ENCODE data around the gene SECTM1. TPM values are rescaled to one million over a fixed set of nuclear protein-coding genes. Genes with fewer than 3 reads are reported as not detected.

SECTM1 gene
- total and polyA plus RNA-seq, 9 of the 15 experiments (the other 6 are each of a cell fraction or from before 2014, with no cell fraction given): 0.11 to 0.46 (median 0.18) TPM; not detected in 6

DNA sequence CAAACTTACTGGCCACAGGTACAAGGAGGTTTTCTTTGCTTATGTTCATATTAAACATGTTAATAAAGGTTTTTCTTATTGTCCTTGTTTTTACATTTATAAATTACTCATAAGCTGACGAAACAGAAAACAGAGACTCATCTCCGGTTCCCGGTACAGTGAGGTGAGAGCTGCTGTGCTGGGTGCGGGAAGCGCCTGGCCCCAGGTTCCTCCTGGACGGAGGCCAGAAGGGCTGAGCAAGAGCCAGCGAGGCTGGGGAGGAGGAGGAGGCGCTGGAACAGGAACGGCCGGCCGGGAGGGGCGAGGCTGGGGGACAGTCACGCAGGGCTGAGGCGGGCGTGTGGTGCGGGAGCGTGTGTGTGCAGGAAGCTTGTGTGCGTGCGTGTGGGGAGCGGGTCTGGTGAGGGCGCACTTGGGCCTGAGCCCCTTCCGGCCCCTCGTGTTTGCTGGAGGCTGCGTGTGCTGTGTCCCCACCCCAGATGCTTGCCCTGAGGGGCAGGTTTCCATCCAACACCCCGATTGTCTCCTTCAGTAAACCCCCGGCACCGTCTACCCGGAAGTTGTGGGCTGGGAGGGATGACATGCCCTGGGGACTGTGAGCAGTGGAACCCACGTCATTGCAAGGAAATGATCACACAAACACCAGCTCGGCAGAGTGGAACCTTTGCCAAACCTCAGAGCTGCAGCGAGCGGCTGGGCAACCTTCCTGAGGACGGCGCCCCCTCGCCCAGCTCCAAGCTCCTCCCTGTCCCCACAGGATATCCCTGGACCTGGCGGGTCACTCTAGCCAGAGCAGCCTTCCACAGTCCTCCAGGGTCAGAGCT lies 35.6 kb downstream of the SECTM1 start (continued):
- TF ChIP-seq CEBPZ (IDR thresholded peaks at IDR 0.05; ENCODE audit: borderline replicate concordance, low read depth, low read length) (no peak), NR2C2 (CRISPR knock-in tag; IDR thresholded peaks at IDR 0.05) (no peak; the same call in 1 of the 2 replicates), NR2C2 (tag; IDR thresholded peaks at IDR 0.05) (peak; percentile 73), ZNF707 (CRISPR knock-in tag; conservative IDR thresholded peaks at IDR 0.05) (no peak), SAFB2 (IDR thresholded peaks at IDR 0.05; ENCODE audit: borderline replicate concordance, low read depth, low read length, severe bottlenecking) (no peak), ZNF212 (CRISPR knock-in tag; IDR thresholded peaks at IDR 0.05) (no peak), ILF3 (IDR thresholded peaks at IDR 0.05; ENCODE audit: borderline replicate concordance) (no peak), NCOR1 (IDR thresholded peaks at IDR 0.05) (no peak), ZNF79 (CRISPR knock-in tag; IDR thresholded peaks at IDR 0.05; ENCODE audit: low read depth) (no peak), RBM34 (IDR thresholded peaks at IDR 0.05; ENCODE audit: borderline replicate concordance, insufficient read depth, low read length) (no peak), HMGXB4 (CRISPR knock-in tag; IDR thresholded peaks at IDR 0.05) (no peak), TBL1XR1 (IDR thresholded peaks at IDR 0.05; ENCODE audit: low read length in 2 of 2) (no peak), HNRNPH1 (optimal IDR thresholded peaks at IDR 0.05; ENCODE audit: low read depth, low read length) (no peak), ZNF431 (CRISPR knock-in tag; IDR thresholded peaks at IDR 0.05) (no peak), HNRNPLL (IDR thresholded peaks at IDR 0.05; ENCODE audit: low read depth, low read length, poor library complexity, severe bottlenecking) (no peak), SREBF2 (CRISPR knock-in tag; IDR thresholded peaks at IDR 0.05) (no peak), ZKSCAN8 (CRISPR knock-in tag; IDR thresholded peaks at IDR 0.05) (no peak), BHLHE40 (IDR thresholded peaks at IDR 0.05; ENCODE audit: low read length) (peak; percentile 55; the same call in 1 of the 2 replicates)
- TF ChIP-seq, protein P1, sequence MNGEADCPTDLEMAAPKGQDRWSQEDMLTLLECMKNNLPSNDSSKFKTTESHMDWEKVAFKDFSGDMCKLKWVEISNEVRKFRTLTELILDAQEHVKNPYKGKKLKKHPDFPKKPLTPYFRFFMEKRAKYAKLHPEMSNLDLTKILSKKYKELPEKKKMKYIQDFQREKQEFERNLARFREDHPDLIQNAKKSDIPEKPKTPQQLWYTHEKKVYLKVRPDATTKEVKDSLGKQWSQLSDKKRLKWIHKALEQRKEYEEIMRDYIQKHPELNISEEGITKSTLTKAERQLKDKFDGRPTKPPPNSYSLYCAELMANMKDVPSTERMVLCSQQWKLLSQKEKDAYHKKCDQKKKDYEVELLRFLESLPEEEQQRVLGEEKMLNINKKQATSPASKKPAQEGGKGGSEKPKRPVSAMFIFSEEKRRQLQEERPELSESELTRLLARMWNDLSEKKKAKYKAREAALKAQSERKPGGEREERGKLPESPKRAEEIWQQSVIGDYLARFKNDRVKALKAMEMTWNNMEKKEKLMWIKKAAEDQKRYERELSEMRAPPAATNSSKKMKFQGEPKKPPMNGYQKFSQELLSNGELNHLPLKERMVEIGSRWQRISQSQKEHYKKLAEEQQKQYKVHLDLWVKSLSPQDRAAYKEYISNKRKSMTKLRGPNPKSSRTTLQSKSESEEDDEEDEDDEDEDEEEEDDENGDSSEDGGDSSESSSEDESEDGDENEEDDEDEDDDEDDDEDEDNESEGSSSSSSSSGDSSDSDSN (IDR thresholded peaks at IDR 0.05; ENCODE audit: borderline replicate concordance in 1 of 2, low read depth in 2 of 2, low read length in 2 of 2): peak; percentile 77 to 92; a peak in 3 of 4 replicates
- TF ChIP-seq, protein P2, sequence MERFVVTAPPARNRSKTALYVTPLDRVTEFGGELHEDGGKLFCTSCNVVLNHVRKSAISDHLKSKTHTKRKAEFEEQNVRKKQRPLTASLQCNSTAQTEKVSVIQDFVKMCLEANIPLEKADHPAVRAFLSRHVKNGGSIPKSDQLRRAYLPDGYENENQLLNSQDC (CRISPR knock-in tag; IDR thresholded peaks at IDR 0.05): no peak
